GM12801 (cell line): Measurements from ENCODE around the gene SNHG17.

Experiments
- CTCF ChIP-seq: IDR thresholded peaks from one replicate; pipeline ENCODE4 v1.5.1; 2011; ENCODE audit warnings: control low read depth; ENCODE audit not compliant: insufficient read length; ENCODE audit errors: extremely low read depth

The SNHG17 gene

GRCh38 chr20:38420388-38421085, 14.6 kb downstream of the SNHG17 start:
- no peak for TF ChIP-seq CTCF

GRCh38 chr20:38418509-38419204, 16.5 kb downstream of the SNHG17 start:
- TF ChIP-seq CTCF = no peak

- TF ChIP-seq CTCF = no peak
These were observed 20.2 kb downstream of the SNHG17 start for GRCh38 chr20:38414769-38415450.

- TF ChIP-seq CTCF = no peak
These were observed 22.1 kb downstream of the SNHG17 start for GRCh38 chr20:38412877-38413577.

- no peak for TF ChIP-seq CTCF
These were observed 27.8 kb downstream of the SNHG17 start for GRCh38 chr20:38407321-38407720.

- TF ChIP-seq CTCF = no peak
These were observed 28.7 kb downstream of the SNHG17 start for GRCh38 chr20:38406476-38406875.

GRCh38 chr20:38405132-38405531, 30.0 kb downstream of the SNHG17 start:
- no peak for TF ChIP-seq CTCF
